KBM-7 (cell line): ENCODE measurements around the gene SKI.

ENCODE experiments used
- DNase-seq: peaks from one replicate; pipeline ENCODE4 v3.0.0-alpha.2; 2015
- in situ Hi-C: fragments of 300-500 bp; cut with MboI; formaldehyde crosslinking; loops from 2 replicates; pipeline ENCODE4 v1.14.3; 2020; ENCODE audit warnings: low sequenced_read_pairs, low pct_unique_long_range_greater_than_20kb, mixed read lengths

Gene SKI

GRCh38 chr1:2204415-2205190 is 23.5 kb upstream of the SKI start:
- in situ Hi-C loops = no loop called here
- peak; percentile 61 for DNase-seq

- DNase-seq = peak; percentile 25
- in situ Hi-C loops = no loop called here
These were observed 22.7 kb upstream of the SKI start for GRCh38 chr1:2205191-2205952.

- in situ Hi-C loops = no loop called here
These were observed 21.2 kb upstream of the SKI start for GRCh38 chr1:2206813-2207487.

GRCh38 chr1:2208309-2209239 is 19.5 kb upstream of the SKI start:
- DNase-seq = peak; percentile 19
- in situ Hi-C loops = no loop called here

More at GRCh38 chr1:2206813-2207487, 21.2 kb upstream of the SKI start:
- no peak for DNase-seq

- in situ Hi-C loops = no loop called here
- no peak for DNase-seq
These were observed 18.6 kb upstream of the SKI start for GRCh38 chr1:2209400-2210083.

- in situ Hi-C loops = no loop called here
These were observed 17.9 kb upstream of the SKI start for GRCh38 chr1:2210084-2210653.

GRCh38 chr1:2210786-2211185 is 17.3 kb upstream of the SKI start:
- in situ Hi-C loops = no loop called here
- DNase-seq = no peak

More at GRCh38 chr1:2210084-2210653, 17.9 kb upstream of the SKI start:
- DNase-seq = no peak

GRCh38 chr1:2212274-2212531 is 15.9 kb upstream of the SKI start:
- in situ Hi-C loops = no loop called here
- DNase-seq = no peak

GRCh38 chr1:2212532-2213491 is 15.3 kb upstream of the SKI start:
- in situ Hi-C loops = no loop called here
- DNase-seq = peak; percentile 95

GRCh38 chr1:2213576-2214505 is 14.3 kb upstream of the SKI start:
- in situ Hi-C loops = no loop called here
- no peak for DNase-seq

- no peak for DNase-seq
- in situ Hi-C loops = no loop called here
These were observed 13.4 kb upstream of the SKI start for GRCh38 chr1:2214541-2215241.

GRCh38 chr1:2215329-2215728 is 12.8 kb upstream of the SKI start:
- no peak for DNase-seq
- in situ Hi-C loops = no loop called here

GRCh38 chr1:2215909-2216766 is 12.0 kb upstream of the SKI start:
- in situ Hi-C loops = no loop called here

GRCh38 chr1:2216767-2217058 is 11.4 kb upstream of the SKI start:
- DNase-seq = no peak
- in situ Hi-C loops = no loop called here

More at GRCh38 chr1:2215909-2216766, 12.0 kb upstream of the SKI start:
- DNase-seq = no peak

GRCh38 chr1:2221271-2221670 is 6.8 kb upstream of the SKI start:
- in situ Hi-C loops = no loop called here
- no peak for DNase-seq
